GDM1 (cell line): ENCODE data around the gene CTU2.

Experiments used
- DNase-seq: peaks from one replicate; lab custom pipeline; 2025; lab: John Stamatoyannopoulos, UW

CTU2 gene

GRCh38 chr16:88743693-88744576 is 37.6 kb downstream of the CTU2 start:
- DNase-seq = peak; percentile 17

- no peak for DNase-seq
Observed at GRCh38 chr16:88744577-88745521, 38.5 kb downstream of the CTU2 start.

GRCh38 chr16:88746506-88746905 is 40.2 kb downstream of the CTU2 start:
- DNase-seq = no peak

- DNase-seq = peak; percentile 73
Observed at GRCh38 chr16:88747588-88748301, 41.4 kb downstream of the CTU2 start.

GRCh38 chr16:88748364-88748763 is 42.1 kb downstream of the CTU2 start:
- no peak for DNase-seq

- no peak for DNase-seq
Observed at GRCh38 chr16:88749358-88749757, 43.1 kb downstream of the CTU2 start.

GRCh38 chr16:88750854-88751253 is 44.6 kb downstream of the CTU2 start:
- no peak for DNase-seq

GRCh38 chr16:88752386-88753002 is 46.2 kb downstream of the CTU2 start:
- DNase-seq = no peak

GRCh38 chr16:88753191-88753590 is 46.9 kb downstream of the CTU2 start:
- no peak for DNase-seq

GRCh38 chr16:88753602-88754001 is 47.3 kb downstream of the CTU2 start:
- DNase-seq = no peak

GRCh38 chr16:88754109-88754911 is 48.0 kb downstream of the CTU2 start:
- DNase-seq = no peak

GRCh38 chr16:88754912-88755744 is 48.8 kb downstream of the CTU2 start:
- DNase-seq = no peak

GRCh38 chr16:88755745-88756443 is 49.6 kb downstream of the CTU2 start:
- no peak for DNase-seq

GRCh38 chr16:88758227-88758943 is 52.1 kb downstream of the CTU2 start:
- DNase-seq = no peak

GRCh38 chr16:88758944-88759244 is 52.6 kb downstream of the CTU2 start:
- DNase-seq = no peak

- no peak for DNase-seq
Observed at GRCh38 chr16:88759245-88759975, 53.1 kb downstream of the CTU2 start.

GRCh38 chr16:88759976-88760350 is 53.7 kb downstream of the CTU2 start:
- no peak for DNase-seq
